ENCODE measurements around the gene SCN2B. TPM values are rescaled to one million over a fixed set of nuclear protein-coding genes. Genes with fewer than 3 reads are reported as not detected.

Gene SCN2B
- total and polyA plus RNA-seq, 2 of the 13 experiments (the other 11 are each of a cell fraction or from before 2014, with no cell fraction given), result 0.01 to 0.02 TPM

GRCh38 chr11:118172356-118172755 is 4.1 kb downstream of the SCN2B start (continued):
- no peak for TF ChIP-seq KIAA2018 (CRISPR knock-in tag; IDR thresholded peaks at IDR 0.05; ENCODE audit: borderline replicate concordance)

- 0% methylated on average over 3 of the region's 29 CpGs for WGBS (ENCODE audit: low lambda C conversion rate)
- DNase-seq (ENCODE audit: low spot score) (peak; percentile 56), ATAC-seq (peak; percentile 79), FAIRE-seq (peak; percentile 81)
- H3K27ac ChIP-seq (ENCODE audit: extremely low read length, insufficient read depth, low read length), result no peak overlapping the region
- no peaks in the 10 kb centered on the region for H3K36me3 ChIP-seq (replicated peaks in 1 of 2; ENCODE audit: control insufficient read depth in 1 of 2, insufficient read depth in 2 of 2, low read length in 2 of 2)
- in situ Hi-C loops (cut with HindIII; ENCODE audit: extremely low pct_ligation_motif_present, low pct_unique_long_range_greater_than_20kb), result no loop called here
- H3K27me3 ChIP-seq (ENCODE audit: control insufficient read depth in 1 of 2, insufficient read depth in 2 of 2, low read length in 2 of 2), result peaks cover 4 to 59% of the 10 kb centered on the region in 2 experiments
- H3K4me3 ChIP-seq (replicated peaks in 1 of 3; ENCODE audit: insufficient read depth in 1 of 3, low read depth in 2 of 3, low read length in 3 of 3), result no peak overlapping the region; a peak in 1 of 6 replicates
- H2AFZ ChIP-seq (ENCODE audit: low read length), result peak overlapping the region; percentile 78
- peak overlapping the region; percentile 69 for H3K4me2 ChIP-seq (ENCODE audit: low read depth, low read length)
- no peaks in the 10 kb centered on the region for H4K20me1 ChIP-seq (ENCODE audit: insufficient read depth, low read length)
- peaks cover 34% of the 10 kb centered on the region for H3K4me1 ChIP-seq (ENCODE audit: insufficient read depth, low read length)
- 0 out of 2 replicates have a peak overlapping the region, but pooled peaks have one; percentile 19 for H3K9ac ChIP-seq (ENCODE audit: insufficient read depth, low read depth, low read length)
- no TSS peak for BruUV-seq (replicated peaks)
- no peaks in the 10 kb centered on the region for H3K9me3 ChIP-seq (ENCODE audit: low read length)
- POLR2A ChIA-PET, result interaction anchor here (1.3 kb wide), 1 partner anchor 24 kb away, joined by 4 read pairs; no protein-coding TSS in a partner anchor
- no peaks in the 10 kb centered on the region for H3K79me2 ChIP-seq (ENCODE audit: insufficient read depth, low read length)
- CTCF ChIA-PET (ENCODE audit: low intra/inter-chr PET ratio, low total read pairs), result interaction anchor here (0.9 to 2.5 kb wide), 4 partner anchors 9 to 119 kb away, joined by 3 to 14 read pairs (median 6); no protein-coding TSS in a partner anchor
- intact Hi-C loops (cut with micrococcal nuclease; ENCODE audit: unreplicated experiment), result loop anchor here (1.0 kb wide), 1 partner anchor 26 kb away; no protein-coding TSS in a partner anchor
- TF ChIP-seq ZSCAN5A (CRISPR knock-in tag; IDR thresholded peaks at IDR 0.05; ENCODE audit: borderline replicate concordance) (no peak), ZSCAN31 (CRISPR knock-in tag; IDR thresholded peaks at IDR 0.05; ENCODE audit: low read depth) (0 out of 2 replicates have a peak, but pooled peaks have one; percentile 33), ZNF609 (CRISPR knock-in tag; IDR thresholded peaks at IDR 0.05; ENCODE audit: borderline replicate concordance) (no peak)
Observed at GRCh38 chr11:118171269-118172062, 5.0 kb downstream of the SCN2B start.
